Fibroblast of villous mesenchyme (primary cell): ENCODE results near the gene SECTM1. TPM values are rescaled to one million over a fixed set of nuclear protein-coding genes. Genes with fewer than 3 reads are reported as not detected.
A peak's percentile ranks its signal among the peaks of the same experiment; 100 is the strongest.

Experiments
- DNase-seq: peaks from one replicate; pipeline ENCODE4 v3.0.0-alpha.2; 2010; ENCODE audit warnings: low read depth
- H3K4me3 ChIP-seq: 2 replicates; pipeline ENCODE4 v1.5.1; 2011; ENCODE audit warnings: low read depth, mild to moderate bottlenecking, low read length
- CTCF ChIP-seq: IDR thresholded peaks from 2 replicates; pipeline ENCODE4 v1.5.1; 2012; ENCODE audit warnings: low read depth, mild to moderate bottlenecking, low read length; ENCODE audit not compliant: insufficient read depth
- total RNA-seq: library from RNA; depleted of rRNA; stranded (reverse); fragments of >200 nt; gene quantifications from 2 replicates; pipeline ENCODE4 v1.2.3, GENCODE V29; 2012

The SECTM1 gene
- total RNA-seq, 1 donor, result 24.2 TPM

DNA sequence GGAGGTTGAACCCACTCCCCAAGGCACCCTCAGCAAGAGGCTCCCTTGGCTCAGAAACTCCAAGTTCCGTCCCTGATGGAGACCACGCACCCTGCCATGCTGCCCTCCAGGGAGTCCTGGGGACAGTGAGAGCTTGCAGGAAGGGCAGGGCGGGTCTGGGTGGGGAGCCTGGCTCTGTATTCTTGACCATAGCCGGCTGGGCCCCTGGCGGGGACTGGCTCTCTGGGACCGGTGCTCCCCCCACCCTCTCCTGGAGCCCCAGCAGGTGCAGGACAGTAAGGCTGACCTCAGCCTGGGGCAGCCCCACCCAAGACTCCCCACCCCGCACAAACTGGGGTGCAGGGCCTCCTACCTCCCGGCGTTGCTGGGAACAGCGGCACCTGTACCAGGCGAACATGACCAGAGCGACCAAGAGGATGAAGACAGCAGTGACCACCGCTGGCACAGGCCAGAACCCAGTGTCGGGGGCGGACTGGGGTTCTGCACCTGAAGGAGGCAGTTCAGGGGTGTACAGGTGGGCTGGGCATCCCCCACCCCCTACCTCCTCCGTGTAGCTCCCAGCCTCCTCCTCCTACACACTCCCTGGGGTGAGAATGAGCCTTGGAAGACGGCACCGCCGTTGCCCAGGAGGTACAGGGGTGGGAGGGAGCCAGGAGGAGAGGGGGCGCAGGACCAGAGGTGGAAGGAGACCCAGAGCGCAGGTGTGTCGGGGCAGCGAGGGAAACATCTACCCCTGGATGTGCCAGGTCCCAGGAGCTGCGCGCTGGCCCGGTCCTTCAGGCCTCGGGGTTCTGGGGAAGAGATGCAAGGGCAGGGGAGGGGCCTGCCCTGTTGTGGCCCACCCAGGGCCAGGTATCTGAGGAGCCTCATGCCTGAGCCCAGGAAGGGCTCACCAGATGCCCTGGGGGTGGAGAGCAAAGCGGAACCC is 10.8 kb downstream of the SECTM1 start:
- H3K4me3 ChIP-seq, result no peak overlapping the region
- no peak for TF ChIP-seq CTCF
- no peak for DNase-seq

GRCh38 chr17:82321947-82322466 is 11.6 kb downstream of the SECTM1 start:
- DNase-seq, result no peak
- no peak for TF ChIP-seq CTCF
- no peak overlapping the region for H3K4me3 ChIP-seq

DNA sequence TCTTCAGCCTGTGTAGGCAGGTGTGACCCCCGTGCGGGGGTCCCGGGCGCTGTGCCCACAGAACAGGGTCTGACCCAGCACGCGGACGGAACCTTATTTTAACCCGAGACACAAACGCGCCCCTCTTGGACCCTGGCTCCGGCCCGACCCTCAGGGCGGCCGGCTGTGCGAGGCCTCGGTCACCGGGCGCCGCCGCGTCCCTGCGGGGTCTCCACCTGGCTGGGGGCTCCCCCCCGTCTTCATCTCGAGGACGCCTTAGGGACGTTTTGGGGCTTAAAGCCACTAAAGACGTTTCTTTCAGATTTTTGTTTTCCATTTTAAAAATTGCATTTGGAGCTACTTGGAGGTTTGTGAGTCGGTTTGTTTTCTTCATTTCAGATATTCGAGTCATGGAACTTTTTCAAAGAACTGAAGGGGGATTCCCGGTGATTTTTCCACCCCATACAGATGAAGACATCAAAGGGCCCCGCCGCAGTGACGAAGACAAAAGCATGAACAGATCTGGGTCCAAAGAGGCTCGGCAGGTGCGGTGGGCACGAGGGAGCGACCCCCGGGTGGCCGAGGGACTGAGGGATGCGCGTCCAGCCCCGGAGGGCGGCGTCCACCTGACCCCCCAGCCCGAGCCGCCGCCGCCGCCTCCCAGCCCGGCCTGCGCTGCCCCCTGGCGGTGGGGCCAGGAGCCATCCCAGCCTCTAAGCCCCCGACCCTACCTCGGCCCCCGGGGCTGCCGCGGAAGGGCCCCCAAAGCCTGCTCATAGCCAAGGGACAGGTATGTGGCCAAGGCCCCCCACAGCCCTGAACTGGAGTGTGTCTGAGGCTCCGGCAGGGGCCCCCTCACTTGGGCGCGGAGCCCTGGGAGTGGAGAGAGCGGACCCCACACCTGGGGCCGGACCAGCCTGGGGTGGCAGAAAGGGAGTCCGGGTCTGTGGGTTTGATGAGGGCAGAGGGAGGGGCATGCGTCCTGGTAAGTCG is 12.3 kb downstream of the SECTM1 start:
- peak; percentile 74 for TF ChIP-seq CTCF
- DNase-seq, result no peak
- no peak overlapping the region for H3K4me3 ChIP-seq

DNA sequence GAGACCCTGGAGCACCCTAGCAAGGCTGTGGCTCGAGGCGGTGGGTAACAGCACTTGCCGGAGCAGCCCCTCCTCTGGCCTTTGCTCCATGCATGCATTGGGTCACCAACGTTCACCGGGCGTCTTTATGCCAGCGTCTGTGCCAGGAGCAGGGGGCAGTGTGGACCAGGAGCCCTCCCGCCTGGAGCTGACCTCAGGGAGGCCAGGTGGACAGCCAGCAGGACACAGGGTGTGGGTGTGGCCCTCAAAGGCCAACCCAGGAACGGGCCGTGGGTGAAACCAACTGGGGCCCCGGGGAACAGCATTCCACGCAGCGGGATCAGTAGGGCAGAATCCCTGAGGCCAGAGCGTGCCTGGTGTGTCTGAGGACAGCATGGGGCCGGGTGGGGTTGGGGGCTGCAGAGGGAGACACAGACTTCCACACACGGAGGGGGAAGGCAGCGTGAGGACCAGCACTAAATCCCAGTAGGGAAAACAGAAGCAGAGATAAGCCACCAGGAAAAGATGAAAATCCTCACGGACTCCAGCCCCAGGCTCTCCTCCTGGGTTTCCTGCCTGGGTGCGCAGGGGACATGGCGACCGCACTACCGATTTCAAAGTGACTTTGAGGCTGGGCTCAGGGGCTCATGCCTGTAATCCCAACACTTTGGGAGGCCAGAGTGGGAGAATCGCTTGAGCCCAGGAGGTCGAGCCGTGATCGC is 13.3 kb downstream of the SECTM1 start:
- no peak for TF ChIP-seq CTCF
- DNase-seq, result no peak
- H3K4me3 ChIP-seq, result no peak overlapping the region

GRCh38 chr17:82319619-82320062 is 13.9 kb downstream of the SECTM1 start:
- no peak for TF ChIP-seq CTCF
- no peak overlapping the region for H3K4me3 ChIP-seq
- no peak for DNase-seq
